GM18520 (cell line): ENCODE data around the gene SIRT7.
"Not testable (repeated sequence)": the region's sequence is repeated elsewhere in the genome, so short reads cannot be mapped to it uniquely, and the experiment has no call there.

Source experiments
- ATAC-seq: cut with Tn5 transposase; IDR thresholded peaks from one replicate; pipeline ENCODE4 v1.9.1; 2021; ENCODE audit not compliant: unreplicated experiment

SIRT7 gene

DNA sequence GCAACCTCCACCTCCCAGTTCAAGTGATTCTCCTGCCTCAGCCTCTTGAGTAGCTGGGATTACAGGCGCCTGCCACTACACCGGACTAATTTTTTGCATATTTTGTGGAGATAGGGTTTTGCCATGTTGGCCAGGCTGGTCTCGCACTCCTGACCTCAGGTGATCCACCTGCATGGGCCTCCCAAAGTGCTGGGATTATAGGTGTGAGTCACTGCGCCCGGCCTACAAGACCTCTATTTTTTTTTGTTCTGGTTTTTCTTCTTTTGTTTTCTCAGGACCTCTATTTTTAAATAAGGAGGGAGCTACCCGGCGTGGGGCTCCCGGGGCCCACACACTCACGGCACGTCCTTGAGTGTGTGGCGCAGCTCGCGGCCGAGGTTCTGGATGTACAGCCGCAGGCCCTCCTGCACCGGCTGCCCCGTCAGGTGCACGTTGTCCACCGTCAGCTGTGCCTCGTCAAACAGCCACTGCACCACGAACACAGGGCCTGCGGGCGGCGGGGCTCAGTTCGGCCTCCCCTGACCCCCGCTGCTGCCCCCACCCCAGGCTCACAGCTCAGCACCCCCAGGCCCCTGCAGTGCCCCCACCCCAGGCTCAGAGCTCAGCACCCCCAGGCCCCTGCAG lies 37.2 kb upstream of the SIRT7 start:
- ATAC-seq = no peak

DNA sequence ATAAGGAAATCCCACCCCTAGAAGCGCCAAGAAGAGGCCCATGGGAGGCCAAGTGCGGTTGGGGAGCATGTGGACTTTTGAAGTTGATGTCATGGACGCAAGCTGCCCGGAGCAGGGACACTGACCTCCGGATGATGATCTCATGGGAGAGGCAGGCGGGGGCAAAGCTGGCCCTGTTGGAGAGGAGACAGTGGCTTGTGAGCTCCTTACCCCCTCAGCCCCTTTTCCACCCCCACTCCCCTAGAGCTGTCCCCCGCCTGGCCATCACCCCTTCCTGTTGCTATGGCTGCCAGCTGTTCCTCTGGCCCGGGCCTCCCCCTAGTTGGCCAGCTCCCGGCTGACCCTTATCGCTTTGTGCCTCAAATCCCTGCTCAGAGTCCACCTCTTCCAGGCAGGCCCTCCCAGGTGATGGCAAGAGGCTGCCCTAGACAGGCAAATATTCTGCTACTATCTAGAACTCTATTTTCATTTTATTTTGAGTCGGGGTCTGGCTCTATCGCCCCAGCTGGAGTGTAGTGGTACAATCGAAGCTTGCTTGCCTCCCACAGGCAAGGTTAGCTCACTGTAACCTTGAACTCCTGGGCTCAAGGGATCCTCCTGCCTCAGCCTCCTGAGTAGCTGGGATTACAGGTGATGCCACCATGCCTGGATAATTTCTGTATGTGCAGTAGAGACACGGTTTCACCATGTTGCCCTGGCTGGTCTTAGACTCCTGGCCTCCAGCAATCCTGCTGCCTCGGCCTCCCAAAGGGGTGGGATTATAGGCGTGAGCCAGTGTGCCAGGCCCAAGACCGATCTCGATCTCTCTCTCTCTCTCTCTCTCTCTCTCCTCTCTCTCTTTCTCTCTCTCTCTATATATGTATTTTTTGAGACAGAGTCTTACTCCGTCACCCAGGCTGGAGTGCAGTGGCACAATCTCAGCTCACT lies 36.4 kb upstream of the SIRT7 start:
- ATAC-seq = no peak

GRCh38 chr17:81953443-81953842 lies 35.5 kb upstream of the SIRT7 start:
- not testable (repeated sequence) for ATAC-seq

DNA sequence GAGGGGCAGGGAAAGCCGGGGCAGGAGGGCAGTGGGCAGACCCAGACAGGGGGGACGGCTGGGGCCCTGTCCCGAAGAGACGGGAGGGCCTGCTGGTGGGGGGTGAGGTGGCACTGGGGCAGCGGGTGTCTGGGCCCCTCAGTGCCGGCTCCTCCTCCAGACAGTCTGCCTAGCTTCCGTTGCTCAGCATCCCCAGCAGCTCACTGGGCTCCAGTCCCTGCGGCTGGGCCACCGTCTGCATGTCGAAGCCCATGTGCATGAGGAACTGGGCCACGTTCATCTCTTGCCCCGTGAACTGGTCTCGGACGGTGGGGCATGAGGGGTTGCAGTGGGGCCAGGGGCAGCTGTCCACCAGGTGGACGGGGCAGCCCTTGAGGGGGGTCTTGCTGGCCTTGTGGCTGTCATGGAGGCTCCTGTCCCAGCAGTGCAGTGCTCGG lies 34.8 kb upstream of the SIRT7 start:
- no peak for ATAC-seq

DNA sequence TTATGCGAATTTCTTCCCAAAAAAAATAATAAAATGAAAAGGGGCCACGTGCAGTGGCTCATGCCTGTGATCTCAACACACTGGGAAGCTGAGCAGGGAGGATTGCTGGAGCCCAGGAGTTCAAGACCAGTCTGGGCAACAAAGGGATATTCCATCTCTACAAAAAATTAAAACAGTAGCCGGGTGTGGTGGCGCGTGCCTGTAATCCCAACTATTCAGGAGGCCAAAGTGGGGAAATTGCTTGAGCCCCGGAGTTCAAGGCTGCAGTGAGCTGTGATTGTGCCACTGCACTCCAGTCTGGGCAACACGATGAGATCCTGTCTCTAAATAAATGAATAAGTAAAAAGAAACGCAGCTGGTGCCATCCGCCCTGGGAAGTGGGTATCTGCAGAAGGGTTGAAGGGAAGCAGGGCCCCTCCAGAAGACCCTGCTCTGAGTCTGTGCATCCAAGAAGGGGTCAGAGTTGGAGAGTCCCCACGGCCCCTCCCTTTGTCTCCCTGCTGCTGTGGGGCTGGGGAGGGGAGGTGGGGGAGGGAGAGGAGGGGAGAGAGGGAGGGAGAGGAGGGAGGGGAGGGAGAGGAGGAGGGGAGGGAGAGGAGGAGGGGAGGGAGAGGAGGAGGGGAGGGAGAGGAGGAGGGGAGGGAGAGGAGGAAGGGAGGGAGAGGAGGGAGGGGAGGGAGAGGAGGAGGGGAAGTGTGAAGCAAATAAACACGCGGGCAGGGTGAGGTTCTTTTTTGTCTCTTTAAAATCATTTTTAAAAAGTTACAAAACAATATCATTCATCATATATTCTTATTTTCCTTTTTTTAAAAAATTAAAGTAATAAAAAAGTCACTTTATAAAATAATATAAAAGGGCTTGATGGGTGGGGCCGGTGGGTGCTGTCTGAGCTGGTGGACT lies 34.1 kb upstream of the SIRT7 start:
- no peak for ATAC-seq

DNA sequence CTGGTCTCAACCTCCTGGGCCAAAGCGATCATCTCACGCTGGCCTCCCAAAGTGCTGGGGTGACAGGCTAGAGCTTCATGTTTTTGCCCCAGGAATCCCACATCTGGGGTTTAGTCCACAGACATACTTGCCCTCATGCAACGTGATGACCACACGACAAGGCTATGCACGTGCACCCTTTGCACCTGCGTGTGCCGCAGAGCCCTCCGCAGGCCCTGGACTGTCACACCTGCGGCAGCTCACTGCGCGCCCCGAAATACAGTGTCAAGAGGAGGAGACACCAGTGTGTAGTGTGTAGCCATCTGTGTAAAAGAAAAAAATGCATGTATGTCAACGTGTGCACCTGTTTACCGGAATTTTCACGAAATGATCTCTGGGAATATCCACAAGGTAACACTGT lies 32.5 kb upstream of the SIRT7 start:
- no peak for ATAC-seq

- ATAC-seq = no peak
These were observed 30.8 kb upstream of the SIRT7 start for GRCh38 chr17:81948635-81949378.

GRCh38 chr17:81947189-81947588 lies 29.2 kb upstream of the SIRT7 start, which contains the start of gene MYADML2:
TSS of gene MYADML2 (minus strand) at chr17:81947233. CDS start at chr17:81941741, 5,492 bp downstream.
- no peak for ATAC-seq

GRCh38 chr17:81944858-81945257 lies 26.9 kb upstream of the SIRT7 start:
- no peak for ATAC-seq

DNA sequence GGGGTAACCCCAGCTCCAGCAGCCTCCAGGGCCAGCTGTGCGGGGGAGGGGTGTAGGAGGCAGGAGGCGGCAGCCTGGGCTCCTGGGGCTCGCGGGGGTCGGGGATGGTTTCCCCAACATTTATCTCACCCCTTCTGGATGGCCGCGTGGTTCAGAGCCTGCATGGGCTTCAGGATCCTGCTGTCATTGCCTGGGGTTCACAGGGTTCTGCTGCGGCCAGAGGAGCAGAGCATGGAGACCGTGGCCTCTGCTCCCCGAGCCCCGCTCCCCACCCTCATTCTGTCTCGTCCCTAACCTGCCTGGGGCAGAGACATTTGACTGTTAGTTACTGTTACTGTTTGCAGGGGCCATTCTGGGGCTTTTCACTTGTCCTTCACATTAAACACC lies 24.2 kb upstream of the SIRT7 start:
- ATAC-seq = no peak

- no peak for ATAC-seq
These were observed 23.6 kb upstream of the SIRT7 start for GRCh38 chr17:81941484-81942166.

DNA sequence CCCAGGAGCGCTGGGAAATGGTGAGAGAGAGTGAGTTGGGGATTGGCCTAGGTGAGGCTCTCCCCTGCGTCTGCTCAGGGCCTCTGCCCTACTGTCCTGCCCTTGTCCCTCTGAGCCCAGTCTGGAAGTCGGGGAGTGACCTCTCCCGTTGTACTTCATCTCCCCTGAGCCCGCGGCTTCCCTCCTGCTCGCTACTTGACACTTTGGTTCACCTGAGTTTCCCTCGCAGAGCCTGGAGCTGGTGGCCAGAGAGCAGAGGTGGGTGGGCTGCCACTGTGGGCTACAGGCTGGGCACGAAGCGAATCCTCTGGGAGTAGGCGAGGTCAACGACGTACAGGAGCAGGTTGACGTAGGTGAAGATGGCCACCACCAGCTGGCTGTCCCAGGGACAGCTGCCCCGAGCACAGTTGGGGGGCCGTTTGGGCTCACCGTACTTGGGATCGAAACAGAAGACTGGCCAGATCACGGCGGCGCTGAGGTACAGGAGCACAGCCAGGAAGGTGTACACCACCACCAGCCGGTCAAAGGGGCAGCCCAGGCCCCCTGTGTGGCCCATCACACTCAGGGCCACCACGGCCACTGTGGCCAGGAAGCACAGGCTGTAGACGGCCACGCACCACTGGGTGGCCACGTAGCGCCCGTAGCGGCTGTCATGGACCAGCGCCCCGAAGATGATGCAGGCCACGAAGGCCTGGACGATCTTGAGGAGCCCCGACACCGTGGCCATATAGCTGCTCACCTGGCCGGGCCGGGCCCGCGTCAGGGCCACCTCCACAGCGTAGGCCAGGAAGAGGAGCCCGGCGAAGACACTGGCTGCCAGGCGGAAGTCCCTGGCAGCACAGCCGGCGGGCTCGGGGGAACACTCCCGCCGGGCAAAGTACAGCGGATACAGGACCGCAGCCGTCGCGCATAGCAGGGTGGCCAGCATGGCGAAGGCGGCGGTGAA lies 22.8 kb upstream of the SIRT7 start:
- ATAC-seq = no peak

DNA sequence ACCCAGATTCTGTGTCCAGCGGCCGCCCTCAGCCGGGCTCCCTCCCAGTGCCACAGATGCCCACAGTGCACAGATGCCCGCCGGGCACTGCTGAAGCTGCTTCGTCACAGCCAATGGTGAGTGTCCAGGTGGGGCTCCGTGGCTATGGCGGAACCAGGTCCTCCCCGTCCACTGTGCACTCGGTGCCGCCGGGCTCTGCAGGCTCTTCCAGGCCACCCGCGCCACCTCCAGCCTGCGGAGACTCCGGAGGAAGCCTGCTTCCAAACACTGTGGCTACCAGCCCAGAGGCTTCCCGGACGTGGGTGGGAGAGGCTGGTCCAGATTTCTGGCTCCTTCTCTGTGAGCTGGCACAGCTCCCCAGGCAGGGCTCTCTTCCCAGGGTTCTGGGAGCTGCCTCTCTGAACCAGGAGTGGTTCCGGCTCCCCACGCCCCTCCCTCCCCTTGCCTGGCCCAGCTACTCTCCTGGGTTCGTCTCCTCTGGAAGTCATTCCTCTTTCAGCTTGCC lies 22.0 kb upstream of the SIRT7 start:
- ATAC-seq = no peak

DNA sequence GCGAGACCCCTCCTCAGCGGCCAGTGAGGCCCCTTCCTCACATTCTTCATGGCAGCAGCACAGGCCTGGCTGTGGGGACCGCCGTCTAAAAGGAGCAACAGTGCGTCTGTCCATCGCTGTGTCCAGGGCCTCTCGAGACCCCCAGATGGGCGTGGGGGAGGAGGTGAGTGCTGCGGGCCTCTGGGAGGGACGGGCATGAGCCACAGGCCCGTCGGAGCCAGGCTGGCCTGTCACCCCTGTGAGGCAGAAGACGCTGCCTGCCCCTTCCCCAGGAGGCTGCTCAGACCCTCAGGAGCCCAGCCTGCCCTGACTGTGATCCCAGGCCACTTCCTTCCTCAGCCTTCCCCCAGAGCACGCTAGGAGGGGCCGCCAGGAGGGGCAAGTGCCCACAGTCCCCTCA lies 21.2 kb upstream of the SIRT7 start:
- ATAC-seq = no peak

GRCh38 chr17:81935709-81936084 lies 17.7 kb upstream of the SIRT7 start:
- ATAC-seq = no peak

DNA sequence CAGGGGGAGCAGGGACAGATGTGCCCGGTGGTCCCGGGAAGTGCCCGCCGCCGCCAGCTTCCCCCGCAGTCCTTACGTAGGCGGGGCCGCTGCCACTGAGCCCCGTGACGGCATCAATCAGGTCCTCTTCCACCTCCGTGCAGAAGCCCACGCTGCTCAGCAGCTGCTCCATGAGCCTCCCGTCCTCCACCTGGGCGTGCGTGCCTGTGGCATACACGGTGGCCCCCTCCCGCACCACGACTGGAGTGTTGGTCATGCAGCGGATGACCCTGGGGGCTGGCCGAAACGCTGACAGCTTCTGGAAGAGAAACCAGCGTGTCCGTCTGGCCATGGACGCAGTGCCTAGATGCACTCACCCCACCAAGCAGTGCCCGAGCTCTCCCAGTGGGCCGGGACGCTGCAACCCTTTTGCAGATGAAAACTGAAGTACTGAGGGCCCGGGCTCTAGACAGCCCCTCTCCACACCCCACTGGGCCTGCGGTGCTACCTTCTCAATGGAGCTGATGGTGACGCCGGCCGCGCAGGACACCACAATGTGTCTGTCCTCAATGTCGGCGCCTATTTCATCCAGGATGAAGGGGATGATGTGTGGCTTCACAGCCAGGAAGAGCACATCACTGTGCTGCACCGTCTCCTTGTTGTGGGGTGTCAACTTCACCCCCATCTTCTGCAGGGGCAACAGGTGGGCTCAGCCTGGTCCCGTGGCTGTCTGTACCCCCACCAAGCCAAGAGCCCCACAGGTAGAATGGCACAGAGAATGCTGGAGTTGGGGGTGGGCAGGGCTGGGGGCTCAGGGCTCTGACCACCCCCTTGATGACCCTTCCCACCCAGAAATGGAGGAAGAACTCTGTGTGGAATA lies 17.1 kb upstream of the SIRT7 start:
- no peak for ATAC-seq

- no peak for ATAC-seq
These were observed 16.3 kb upstream of the SIRT7 start for GRCh38 chr17:81934098-81934757.
